Aortic smooth muscle cell (primary cell): ENCODE data around the gene CDC37L1. TPM values are rescaled to one million over a fixed set of nuclear protein-coding genes. Genes with fewer than 3 reads are reported as not detected.

Experiments
- total RNA-seq: library from RNA; depleted of rRNA; stranded (reverse); fragments of >200 nt; gene quantifications from 2 replicates; pipeline ENCODE4 v1.2.3, GENCODE V29; 2014

Gene CDC37L1
- 18.5 and 22.5 TPM in 2 replicates for total RNA-seq

GRCh38 chr9:4679268-4680172 is at the start of gene CDC37L1:
Gene CDC37L1, plus strand, starts transcription at chr9:4679569. Its CDS starts 199 bp downstream, at chr9:4679768.

GRCh38 chr9:4662108-4662988 is 17.0 kb upstream of the CDC37L1 start, which contains the start of gene PLPP6:
Gene PLPP6, plus strand, starts transcription at chr9:4662294. Its CDS starts 82 bp downstream, at chr9:4662376.

GRCh38 chr9:4666042-4666699 is 13.2 kb upstream of the CDC37L1 start, which contains the start of gene SPATA6L:
Gene SPATA6L, minus strand, starts transcription at chr9:4666480. Its CDS starts 230 bp downstream, at chr9:4666250.

GRCh38 chr9:4740638-4741364 is 61.4 kb downstream of the CDC37L1 start, which contains the start of gene AK3:
Gene AK3, minus strand, starts transcription at chr9:4741202. Its CDS starts 115 bp downstream, at chr9:4741087.

Other genes with a start within 250 kb of the CDC37L1 start
- gene SLC1A1, start 189.1 kb upstream of the CDC37L1 start, total RNA-seq, result 38.7 and 78.2 TPM in 2 replicates
- 5.5 and 7.3 TPM in 2 replicates for gene PLPP6, start 17.3 kb upstream of the CDC37L1 start, total RNA-seq
- gene SPATA6L, start 13.1 kb upstream of the CDC37L1 start, total RNA-seq, result 0.79 and 0.81 TPM in 2 replicates
- gene AK3, start 61.6 kb downstream of the CDC37L1 start, total RNA-seq, result 62.0 and 90.6 TPM in 2 replicates
- gene RCL1, start 113.4 kb downstream of the CDC37L1 start, total RNA-seq, result 10.4 and 14.8 TPM in 2 replicates